BLaER1 treated with 17β-estradiol and CSF1 and Interleukin-3, amounts not matched to agents 10 nM and 100 nM (cell line): ENCODE measurements around the gene CD200R1.
"Not testable (repeated sequence)": the region's sequence is repeated elsewhere in the genome, so short reads cannot be mapped to it uniquely, and the experiment has no call there.

Source experiments
- H3K27ac ChIP-seq, 11 experiments: shearing (Covaris generic); formaldehyde crosslinking; 2 replicates each; pipeline ENCODE4 v1.8.1; 2022
- H3K27me3 ChIP-seq, 11 experiments: shearing (Covaris generic); formaldehyde crosslinking; 2 replicates each; pipeline ENCODE4 v1.8.1; 2022
- H3K36me3 ChIP-seq, 11 experiments: shearing (Covaris generic); formaldehyde crosslinking; 2 replicates each; pipeline ENCODE4 v1.8.1; 2022
- H3K4me1 ChIP-seq, 10 experiments: shearing (Covaris generic); formaldehyde crosslinking; 2 replicates each; pipeline ENCODE4 v1.8.1; 2022
- H3K4me2 ChIP-seq, 11 experiments: shearing (Covaris generic); formaldehyde crosslinking; 2 replicates each; pipeline ENCODE4 v1.8.1; 2022
- H3K4me3 ChIP-seq, 10 experiments: shearing (Covaris generic); formaldehyde crosslinking; 2 replicates each; pipeline ENCODE4 v1.8.1; 2022
- H3K9ac ChIP-seq, 11 experiments: shearing (Covaris generic); formaldehyde crosslinking; 2 replicates each; pipeline ENCODE4 v1.8.1; 2022
- H3K9me3 ChIP-seq, 11 experiments: shearing (Covaris generic); formaldehyde crosslinking; replicated peaks in 1 of 11; 2 replicates each; pipeline ENCODE4 v1.8.1; 2022
- H4K20me1 ChIP-seq, 11 experiments: shearing (Covaris generic); formaldehyde crosslinking; 2 replicates each; pipeline ENCODE4 v1.8.1; 2022
- Cebpa-rat ChIP-seq, 11 experiments: shearing (Covaris generic); IDR thresholded peaks; 2 replicates each; pipeline ENCODE4 v1.8.1; 2022

Gene CD200R1

GRCh38 chr3:112930771-112931170 lies 44.1 kb downstream of the CD200R1 start:
- peaks cover 0 to 8% (median 0%) of the 10 kb centered on the region in 11 experiments; a peak in 1 of 22 replicates for H3K36me3 ChIP-seq
- no peak overlapping the region for H3K27ac ChIP-seq
- no peak overlapping the region for H3K9ac ChIP-seq
- TF ChIP-seq Cebpa-rat (IDR thresholded peaks at IDR 0.05) = no peak
- peaks cover 0 to 7% (median 2%) of the 10 kb centered on the region in 10 experiments; a peak in 5 of 20 replicates for H3K4me1 ChIP-seq
- no peaks in the 10 kb centered on the region for H3K27me3 ChIP-seq
- H3K4me2 ChIP-seq = no peak overlapping the region
- no peak overlapping the region for H3K4me3 ChIP-seq
- H4K20me1 ChIP-seq = no peaks in the 10 kb centered on the region
- H3K9me3 ChIP-seq = peaks cover 0 to 20% (median 13%) of the 10 kb centered on the region in 11 experiments; a peak in 13 of 22 replicates

- no peak overlapping the region for H3K9ac ChIP-seq
- H3K4me1 ChIP-seq = no peaks in the 10 kb centered on the region
- H3K36me3 ChIP-seq = peaks cover 0 to 4% (median 0%) of the 10 kb centered on the region in 11 experiments; a peak in 1 of 22 replicates
- H3K27me3 ChIP-seq = no peaks in the 10 kb centered on the region
- H3K4me3 ChIP-seq = no peak overlapping the region
- H3K9me3 ChIP-seq = no peaks in the 10 kb centered on the region
- H3K4me2 ChIP-seq = no peak overlapping the region
- H3K27ac ChIP-seq = no peak overlapping the region
- no peak for TF ChIP-seq Cebpa-rat (IDR thresholded peaks at IDR 0.05)
- no peaks in the 10 kb centered on the region for H4K20me1 ChIP-seq
These were observed 48.9 kb downstream of the CD200R1 start for GRCh38 chr3:112925969-112926368.

GRCh38 chr3:112925560-112925959 lies 49.3 kb downstream of the CD200R1 start:
- Histone ChIP-seq H3K36me3 (peaks cover 0 to 4% (median 0%) of the 10 kb centered on the region in 11 experiments; a peak in 1 of 22 replicates), H3K4me1 (no peaks in the 10 kb centered on the region), H3K27me3 (no peaks in the 10 kb centered on the region), H3K9me3 (no peaks in the 10 kb centered on the region), H4K20me1 (no peaks in the 10 kb centered on the region), H3K4me3 (no peak overlapping the region), H3K27ac (no peak overlapping the region), H3K4me2 (no peak overlapping the region), H3K9ac (no peak overlapping the region)
- no peak for TF ChIP-seq Cebpa-rat (IDR thresholded peaks at IDR 0.05)

DNA sequence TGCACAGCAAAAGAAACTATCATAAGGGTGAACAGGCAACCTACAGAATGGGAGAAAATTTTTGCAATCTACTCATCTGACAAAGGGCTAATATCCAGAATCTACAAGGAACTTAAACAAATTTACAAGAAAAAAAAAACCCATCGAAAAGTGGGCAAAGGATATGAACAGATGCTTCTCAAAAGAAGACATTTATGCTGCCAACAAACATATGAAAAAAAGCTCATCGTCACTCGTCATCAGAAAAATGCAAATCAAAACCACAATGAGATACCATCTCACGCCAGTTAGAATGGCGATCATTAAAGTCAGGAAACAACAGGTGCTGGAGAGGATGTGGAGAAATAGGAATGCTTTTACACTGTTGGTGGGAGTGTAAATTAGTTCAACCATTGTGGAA lies 55.4 kb downstream of the CD200R1 start:
- not testable (repeated sequence) for H3K27ac ChIP-seq, H3K4me1 ChIP-seq, H3K4me3 ChIP-seq, H3K9ac ChIP-seq, H3K27me3 ChIP-seq, H3K36me3 ChIP-seq, H4K20me1 ChIP-seq, H3K4me2 ChIP-seq
- H3K9me3 ChIP-seq = peaks cover 14 to 42% (median 24%) of the 10 kb centered on the region in 11 experiments; a peak in 20 of 22 replicates

DNA sequence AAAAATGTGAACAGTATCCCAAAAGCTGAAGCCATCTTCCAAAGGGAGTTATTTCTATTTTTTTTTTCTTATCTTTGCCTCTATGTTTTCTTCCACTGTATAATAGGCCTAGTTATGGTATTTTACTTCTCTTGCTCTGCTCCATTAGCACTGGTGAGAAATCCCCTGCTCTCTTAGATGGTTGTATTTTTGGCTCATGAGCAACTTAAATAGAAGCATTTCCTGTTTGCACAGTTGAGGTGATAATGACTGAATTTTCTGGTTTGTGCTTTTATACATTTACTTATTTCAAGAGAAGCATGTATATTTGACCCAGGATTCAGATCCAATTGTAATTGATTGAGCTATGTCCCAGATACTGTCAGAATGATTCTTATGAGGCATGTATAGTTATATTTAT lies 66.7 kb downstream of the CD200R1 start:
- Histone ChIP-seq H3K36me3 (no peaks in the 10 kb centered on the region), H4K20me1 (no peaks in the 10 kb centered on the region), H3K4me1 (peaks cover 0 to 20% (median 9%) of the 10 kb centered on the region in 10 experiments; a peak in 17 of 20 replicates), H3K9ac (no peak overlapping the region), H3K27ac (no peak overlapping the region), H3K4me3 (no peak overlapping the region), H3K27me3 (no peaks in the 10 kb centered on the region), H3K9me3 (peaks cover 7 to 22% (median 11%) of the 10 kb centered on the region in 11 experiments; a peak in 21 of 22 replicates), H3K4me2 (peak overlapping the region; percentile 7 to 63 (median 53); a peak in 19 of 22 replicates)
- TF ChIP-seq Cebpa-rat (IDR thresholded peaks at IDR 0.05) = no peak

DNA sequence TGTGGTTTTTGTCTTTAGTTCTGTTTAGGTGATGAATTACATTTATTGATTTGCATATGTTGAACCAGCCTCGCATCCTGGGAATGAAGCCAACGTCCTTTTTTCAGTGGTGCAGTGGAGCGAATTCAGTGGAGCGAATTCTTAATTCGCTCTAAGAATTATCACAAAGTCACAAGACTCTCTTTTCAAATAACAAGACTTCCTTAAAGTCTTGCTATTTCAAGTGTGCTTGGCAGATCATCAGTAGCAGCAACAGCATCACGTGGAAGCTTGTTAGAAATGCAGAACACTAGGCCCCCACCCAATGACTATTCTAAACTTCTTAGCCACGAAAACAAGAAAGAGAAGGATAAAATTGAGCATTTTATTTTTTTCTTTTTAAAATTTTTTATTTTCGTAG lies 70.1 kb downstream of the CD200R1 start:
- no peak overlapping the region for H3K4me3 ChIP-seq
- no peak overlapping the region for H3K27ac ChIP-seq
- no peak overlapping the region for H3K4me2 ChIP-seq
- peaks cover 12 to 31% (median 20%) of the 10 kb centered on the region in 11 experiments for H3K9me3 ChIP-seq
- TF ChIP-seq Cebpa-rat (IDR thresholded peaks at IDR 0.05) = no peak
- H4K20me1 ChIP-seq = no peaks in the 10 kb centered on the region
- no peaks in the 10 kb centered on the region for H3K27me3 ChIP-seq
- H3K4me1 ChIP-seq = peaks cover 0 to 20% (median 9%) of the 10 kb centered on the region in 10 experiments; a peak in 17 of 20 replicates
- no peaks in the 10 kb centered on the region for H3K36me3 ChIP-seq
- H3K9ac ChIP-seq = no peak overlapping the region

DNA sequence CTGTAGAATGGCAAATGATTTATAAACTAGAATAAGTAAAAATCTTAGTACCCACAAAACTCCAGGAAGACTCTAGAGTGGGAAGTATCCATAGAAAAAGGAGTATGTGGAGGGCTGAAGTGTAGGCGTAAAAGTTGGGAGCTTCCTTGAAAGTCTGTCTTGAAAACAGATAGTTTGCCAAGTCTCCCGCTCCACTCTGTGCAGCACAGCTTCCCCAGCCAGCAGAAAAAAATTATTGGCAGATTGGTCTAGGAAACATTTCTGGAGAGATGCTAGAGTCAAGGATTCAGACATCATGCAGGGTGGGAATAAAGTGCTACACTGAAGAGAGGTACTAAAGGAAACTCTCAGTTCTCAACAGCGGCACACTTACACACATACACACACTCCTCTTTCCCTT lies 74.8 kb downstream of the CD200R1 start:
- Histone ChIP-seq H3K4me1 (no peaks in the 10 kb centered on the region), H3K9ac (no peak overlapping the region), H3K4me2 (no peak overlapping the region), H3K4me3 (no peak overlapping the region), H3K27me3 (no peaks in the 10 kb centered on the region), H3K27ac (no peak overlapping the region), H4K20me1 (no peaks in the 10 kb centered on the region), H3K9me3 (peaks cover 12 to 23% (median 19%) of the 10 kb centered on the region in 11 experiments), H3K36me3 (no peaks in the 10 kb centered on the region)
- no peak for TF ChIP-seq Cebpa-rat (IDR thresholded peaks at IDR 0.05)

- Histone ChIP-seq H3K4me1 (no peaks in the 10 kb centered on the region), H3K27ac (no peak overlapping the region), H3K9me3 (peaks cover 0 to 9% (median 5%) of the 10 kb centered on the region in 11 experiments; a peak in 12 of 22 replicates), H3K9ac (no peak overlapping the region), H3K4me2 (no peak overlapping the region), H4K20me1 (no peaks in the 10 kb centered on the region), H3K36me3 (no peaks in the 10 kb centered on the region), H3K27me3 (no peaks in the 10 kb centered on the region), H3K4me3 (no peak overlapping the region)
- TF ChIP-seq Cebpa-rat (IDR thresholded peaks at IDR 0.05) = no peak
These were observed 77.1 kb downstream of the CD200R1 start for GRCh38 chr3:112897791-112898190.

DNA sequence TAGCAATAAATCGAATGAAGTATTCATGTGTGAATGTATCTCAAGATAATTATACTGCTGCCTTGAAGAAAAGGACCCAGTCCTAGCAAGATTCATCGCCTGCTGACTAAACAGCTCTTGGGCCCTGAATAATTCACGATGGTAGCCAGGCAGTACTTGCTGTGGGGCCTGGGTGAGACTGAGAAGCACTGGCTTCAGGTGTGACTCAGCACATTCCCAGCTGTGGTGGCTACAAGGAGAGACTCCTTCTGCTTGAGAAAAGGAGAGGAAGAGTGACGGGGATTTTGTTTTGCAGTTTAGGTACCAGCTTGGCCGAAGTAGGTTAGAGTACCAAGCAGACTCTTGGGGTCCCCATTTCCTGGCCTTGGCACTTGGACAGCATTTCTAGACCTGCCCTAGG lies 80.6 kb downstream of the CD200R1 start:
- H3K4me3 ChIP-seq = no peak overlapping the region
- 0 out of 22 replicates have a peak, but pooled peaks cover 0 to 3% (median 0%) of the 10 kb centered on the region in 11 experiments for H3K9me3 ChIP-seq
- no peak overlapping the region for H3K9ac ChIP-seq
- no peaks in the 10 kb centered on the region for H3K27me3 ChIP-seq
- H4K20me1 ChIP-seq = no peaks in the 10 kb centered on the region
- H3K4me2 ChIP-seq = no peak overlapping the region
- H3K36me3 ChIP-seq = no peaks in the 10 kb centered on the region
- no peaks in the 10 kb centered on the region for H3K4me1 ChIP-seq
- H3K27ac ChIP-seq = no peak overlapping the region
- no peak for TF ChIP-seq Cebpa-rat (IDR thresholded peaks at IDR 0.05)

- Histone ChIP-seq H3K9ac (no peak overlapping the region), H3K4me2 (no peak overlapping the region), H4K20me1 (no peaks in the 10 kb centered on the region), H3K4me3 (no peak overlapping the region), H3K27me3 (no peaks in the 10 kb centered on the region), H3K27ac (no peak overlapping the region), H3K36me3 (no peaks in the 10 kb centered on the region), H3K9me3 (0 out of 22 replicates have a peak, but pooled peaks cover 0 to 3% (median 0%) of the 10 kb centered on the region in 11 experiments), H3K4me1 (no peaks in the 10 kb centered on the region)
- TF ChIP-seq Cebpa-rat (IDR thresholded peaks at IDR 0.05) = no peak
These were observed 85.5 kb downstream of the CD200R1 start for GRCh38 chr3:112889357-112889756.
